HFFc6 (cell line): Measurements from ENCODE around the gene ZBTB26. TPM values are rescaled to one million over a fixed set of nuclear protein-coding genes. Genes with fewer than 3 reads are reported as not detected.

Source experiments
- DNase-seq: peaks from one replicate; pipeline ENCODE4 v3.0.0-alpha.2; 2018
- H3K27ac Mint-ChIP-seq: 2 replicates; pipeline ENCODE4 v1.8.0; 2020; ENCODE audit warnings: mild to moderate bottlenecking, mixed read lengths
- H3K27me3 Mint-ChIP-seq: 2 replicates; pipeline ENCODE4 v1.8.0; 2021; ENCODE audit warnings: mild to moderate bottlenecking, moderate library complexity, mixed read lengths; ENCODE audit not compliant: insufficient read depth
- H3K36me3 Mint-ChIP-seq: 2 replicates; pipeline ENCODE4 v1.8.0; 2021; ENCODE audit warnings: low read depth, mixed read lengths
- H3K4me1 Mint-ChIP-seq: 2 replicates; pipeline ENCODE4 v1.8.0; 2020; ENCODE audit warnings: low read depth, mixed read lengths
- H3K4me3 Mint-ChIP-seq: 2 replicates; pipeline ENCODE4 v1.8.0; 2020; ENCODE audit warnings: mild to moderate bottlenecking, moderate library complexity, mixed read lengths
- H3K9me3 Mint-ChIP-seq: 2 replicates; pipeline ENCODE4 v1.8.0; 2020; ENCODE audit warnings: mild to moderate bottlenecking, mixed read lengths
- CTCF ChIP-seq: fragments of 200-600 bp; sonication (generic); IDR thresholded peaks from 2 replicates; pipeline ENCODE4 v1.5.0; 2021; ENCODE audit warnings: antibody characterized with exemption, mild to moderate bottlenecking
- total RNA-seq, 6 experiments: library from RNA; stranded (reverse); fragmentation: NEBNext Ultra II Directional; extraction: Animal tissue kit (Norgen Biotek cat#: 25700); gene quantifications; 2 replicates in 1 of 6; 3 replicates in 5 of 6; pipeline ENCODE4 v1.2.3, GENCODE V29; 2021

The ZBTB26 gene
- total RNA-seq, 6 experiments from 2014 or later = 4.1 to 5.6 (median 4.6) TPM

DNA sequence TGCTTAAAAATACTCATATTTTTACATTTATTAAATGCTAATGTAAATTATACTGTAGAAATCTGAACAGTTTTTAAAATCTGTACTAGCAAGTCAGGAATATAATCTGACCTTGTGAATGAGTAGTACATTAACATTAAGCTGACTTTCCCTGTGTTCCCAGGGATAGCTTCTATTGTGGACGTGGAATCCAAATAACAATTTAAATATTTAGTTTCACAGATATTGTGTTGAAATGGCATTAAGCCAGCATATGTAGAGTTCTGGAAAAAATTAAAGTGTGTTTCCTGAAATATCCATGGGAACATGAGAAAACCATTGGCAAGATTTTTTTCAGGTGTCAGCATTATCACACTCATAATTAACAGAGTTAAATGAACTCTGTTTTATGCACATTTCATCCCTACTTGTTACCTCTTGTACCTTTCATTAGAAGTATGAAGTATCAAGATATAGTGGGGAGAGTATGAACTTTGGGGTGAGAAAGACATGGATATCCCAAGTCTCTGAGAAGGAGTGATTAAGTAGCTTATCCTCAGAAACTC lies 15.2 kb upstream of the ZBTB26 start:
- no peak for DNase-seq
- no peak overlapping the region for H3K4me3 Mint-ChIP-seq
- no peak for TF ChIP-seq CTCF
- H3K36me3 Mint-ChIP-seq = peaks cover 3% of the 10 kb centered on the region; the same call in 1 of the 2 replicates
- peaks cover 46% of the 10 kb centered on the region for H3K4me1 Mint-ChIP-seq
- no peaks in the 10 kb centered on the region for H3K9me3 Mint-ChIP-seq
- peaks cover 2% of the 10 kb centered on the region; the same call in 1 of the 2 replicates for H3K27me3 Mint-ChIP-seq
- no peak overlapping the region for H3K27ac Mint-ChIP-seq

DNA sequence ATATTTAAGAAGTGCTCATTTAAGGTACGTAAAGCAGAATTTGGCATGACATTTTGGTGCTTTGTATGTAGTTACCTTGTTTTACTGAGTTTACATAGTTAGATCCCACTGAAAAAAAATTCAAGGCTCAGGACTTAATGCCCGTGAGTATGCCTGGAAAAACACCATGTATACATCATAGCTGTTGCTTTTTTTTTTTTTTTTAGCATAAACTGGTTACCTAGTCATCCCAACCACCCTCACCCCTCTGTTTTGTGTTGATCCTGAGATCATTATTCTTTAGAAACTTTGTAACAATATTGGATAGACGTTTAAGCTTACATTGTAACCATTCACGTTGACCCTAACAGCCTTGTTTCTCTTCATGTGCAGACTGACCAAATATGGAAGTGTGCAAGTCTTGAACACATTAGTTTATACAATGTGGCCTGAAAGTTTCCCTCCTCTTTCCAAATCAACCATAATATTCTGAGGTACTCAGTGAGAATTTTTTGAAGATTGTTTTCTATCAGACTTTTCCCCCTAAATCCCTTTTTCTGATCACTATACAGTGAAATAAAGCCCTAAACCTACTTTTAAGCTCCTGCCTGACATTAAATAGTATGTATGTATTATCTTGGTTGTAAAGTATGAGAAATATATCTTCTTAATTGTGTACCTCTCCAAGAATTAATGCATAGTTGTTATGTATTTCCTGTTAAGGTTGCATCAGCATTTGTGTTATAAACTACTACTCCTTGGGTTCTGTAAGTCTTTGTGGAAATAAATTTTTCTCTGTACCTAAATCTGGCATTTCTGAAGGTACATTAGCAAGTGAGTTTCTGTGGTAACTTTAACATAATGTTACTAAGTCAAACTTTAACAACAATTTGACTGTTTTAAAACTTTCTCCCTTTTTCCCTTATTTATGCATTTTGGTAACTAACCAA lies 13.9 kb upstream of the ZBTB26 start:
- no peaks in the 10 kb centered on the region for H3K27me3 Mint-ChIP-seq
- H3K36me3 Mint-ChIP-seq = peaks cover 3% of the 10 kb centered on the region; the same call in 1 of the 2 replicates
- no peak overlapping the region for H3K4me3 Mint-ChIP-seq
- peak overlapping the region; percentile 40; the same call in 1 of the 2 replicates for H3K27ac Mint-ChIP-seq
- peaks cover 52% of the 10 kb centered on the region for H3K4me1 Mint-ChIP-seq
- H3K9me3 Mint-ChIP-seq = no peaks in the 10 kb centered on the region
- DNase-seq = no peak
- no peak for TF ChIP-seq CTCF

DNA sequence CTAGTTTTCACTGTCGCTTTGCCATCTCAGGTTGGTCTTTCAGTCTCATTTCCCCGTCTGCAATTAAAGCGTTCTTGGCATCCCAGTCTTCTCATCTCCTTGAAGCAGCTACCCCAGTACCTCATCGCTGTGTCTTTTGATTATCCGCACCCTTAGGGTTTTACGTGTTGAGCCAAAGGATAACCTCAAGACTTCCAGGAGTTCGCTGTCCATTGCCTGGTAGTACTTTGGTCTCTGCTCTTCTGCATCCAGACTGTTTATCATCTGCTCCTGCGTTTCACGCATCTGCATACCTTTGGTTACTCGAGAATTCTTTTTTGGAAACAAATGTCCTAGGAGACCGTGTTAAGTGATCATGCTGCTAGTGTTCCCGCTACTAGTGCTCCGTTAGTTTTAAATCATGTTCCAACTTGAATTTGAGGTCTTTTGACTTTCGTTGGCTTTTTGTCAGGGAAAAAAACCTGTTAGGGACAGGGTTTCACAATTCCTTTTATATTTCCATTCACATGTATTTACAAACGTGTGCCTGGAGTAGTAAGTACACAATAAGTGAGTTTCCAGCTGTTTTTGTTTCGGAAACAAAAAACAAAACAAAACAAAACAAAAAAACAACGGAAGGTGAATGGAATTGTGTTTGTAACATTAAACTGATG lies 10.4 kb upstream of the ZBTB26 start:
- Mint-ChIP-seq H3K4me1 (peaks cover 34% of the 10 kb centered on the region), H3K36me3 (peaks cover 8% of the 10 kb centered on the region), H3K4me3 (peak overlapping the region; percentile 97), H3K27ac (peak overlapping the region; percentile 83), H3K27me3 (no peaks in the 10 kb centered on the region), H3K9me3 (no peaks in the 10 kb centered on the region)
- TF ChIP-seq CTCF = no peak
- DNase-seq = peak; percentile 56

GRCh38 chr9:122940749-122941581 lies 9.7 kb upstream of the ZBTB26 start, which contains the start of gene RABGAP1:
RABGAP1 (plus strand) TSS chr9:122941020; CDS start chr9:122957060, 16,040 bp downstream.
- Mint-ChIP-seq H3K36me3 (peaks cover 8% of the 10 kb centered on the region), H3K9me3 (no peaks in the 10 kb centered on the region), H3K4me3 (peak within 1 kb of the TSS; percentile 97), H3K4me1 (peaks cover 33% of the 10 kb centered on the region), H3K27me3 (no peaks in the 10 kb centered on the region), H3K27ac (peak within 1 kb of the TSS; percentile 83)
- TF ChIP-seq CTCF = no peak
- peak; percentile 97 for DNase-seq

DNA sequence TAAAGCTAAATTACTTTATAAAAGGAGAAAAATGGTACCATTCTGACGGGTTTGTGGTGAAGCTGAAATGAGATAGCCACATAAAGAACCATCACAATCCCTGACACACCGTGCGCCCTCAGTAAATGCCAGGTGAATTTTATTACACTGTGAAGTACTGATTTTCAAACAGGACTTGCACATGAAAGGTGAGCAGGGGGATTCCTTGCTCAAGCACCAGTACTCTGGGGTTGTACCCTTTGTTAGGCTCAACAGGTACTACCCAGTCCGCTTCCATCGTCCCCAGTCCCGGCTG lies 9.1 kb upstream of the ZBTB26 start:
- TF ChIP-seq CTCF = no peak
- H3K27ac Mint-ChIP-seq = peak overlapping the region; percentile 53
- H3K36me3 Mint-ChIP-seq = peaks cover 8% of the 10 kb centered on the region

More for the DNA sequence above, 9.1 kb upstream of the ZBTB26 start:
- Mint-ChIP-seq H3K4me1 (peaks cover 27% of the 10 kb centered on the region), H3K27me3 (no peaks in the 10 kb centered on the region), H3K4me3 (peak overlapping the region; percentile 97), H3K9me3 (no peaks in the 10 kb centered on the region)
- no peak for DNase-seq
